GM08714 (cell line): ENCODE data around the gene HSD11B2.

Experiments used
- H3K4me3 ChIP-seq: fragments of 200-500 bp; sonication (Bioruptor generic); 2 replicates; pipeline ENCODE4 v1.5.1; 2014; ENCODE audit warnings: mild to moderate bottlenecking, low read length, inconsistent platforms
- ZNF274 ChIP-seq: IDR thresholded peaks from 2 replicates; pipeline ENCODE4 v1.6.1; 2012; ENCODE audit warnings: mild to moderate bottlenecking, low read depth, low read length

Gene HSD11B2

DNA sequence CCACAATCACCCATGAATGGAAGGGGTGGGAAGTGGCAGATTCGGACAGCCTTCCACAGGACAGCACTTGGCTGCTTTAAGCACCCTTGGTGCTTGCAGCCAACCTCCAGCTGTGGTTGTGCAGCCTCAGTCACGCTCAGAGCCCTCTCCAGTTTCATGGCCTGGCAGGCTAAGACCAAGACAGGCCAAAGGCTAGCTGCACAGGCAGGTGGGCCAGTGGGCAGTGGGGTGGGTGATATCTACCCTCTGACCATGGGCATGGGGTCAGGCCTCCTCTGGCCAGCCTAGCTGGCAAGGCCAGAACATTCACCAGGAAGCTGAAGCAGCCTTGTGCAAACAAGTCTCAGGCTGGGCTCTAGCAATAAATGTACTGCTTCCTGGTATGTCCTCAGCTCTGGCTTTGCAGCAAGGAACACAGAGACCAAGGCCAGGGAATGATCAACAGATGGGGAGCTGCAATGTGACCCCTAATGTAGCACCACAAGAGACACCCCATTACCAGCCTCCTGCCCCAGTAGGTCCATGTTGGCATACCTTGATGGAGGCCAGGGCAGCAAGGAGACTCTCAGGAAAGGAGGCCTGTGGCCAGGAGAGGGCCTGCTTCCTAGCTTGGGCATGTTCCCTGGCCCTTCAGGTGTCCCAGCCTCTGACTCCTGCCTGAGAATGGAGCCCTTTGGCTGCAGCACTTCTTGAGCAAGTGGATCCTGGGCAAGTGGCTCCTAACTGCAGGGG is 20.9 kb downstream of the HSD11B2 start:
- no peak overlapping the region for H3K4me3 ChIP-seq
- no peak for TF ChIP-seq ZNF274

DNA sequence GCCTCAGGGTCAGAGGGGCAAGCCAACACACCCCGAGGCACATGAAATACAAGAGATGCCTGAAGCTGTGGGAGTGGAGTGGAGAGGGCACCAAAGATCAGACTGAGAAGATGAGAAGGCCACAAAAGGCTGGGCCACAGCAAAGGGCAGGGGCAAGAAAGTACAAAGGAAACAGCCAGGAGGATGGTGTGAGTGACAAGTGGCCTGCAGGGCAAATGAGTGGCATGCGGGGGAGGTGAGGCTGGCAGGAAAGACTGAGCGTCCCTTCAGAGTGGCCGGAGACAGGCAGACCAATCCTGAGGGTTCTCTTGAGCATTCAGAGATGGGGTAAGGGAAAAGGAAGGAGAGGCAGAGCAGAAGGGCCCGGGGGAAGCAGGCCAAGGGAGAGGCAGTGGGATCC is 23.2 kb downstream of the HSD11B2 start:
- no peak overlapping the region for H3K4me3 ChIP-seq
- no peak for TF ChIP-seq ZNF274

DNA sequence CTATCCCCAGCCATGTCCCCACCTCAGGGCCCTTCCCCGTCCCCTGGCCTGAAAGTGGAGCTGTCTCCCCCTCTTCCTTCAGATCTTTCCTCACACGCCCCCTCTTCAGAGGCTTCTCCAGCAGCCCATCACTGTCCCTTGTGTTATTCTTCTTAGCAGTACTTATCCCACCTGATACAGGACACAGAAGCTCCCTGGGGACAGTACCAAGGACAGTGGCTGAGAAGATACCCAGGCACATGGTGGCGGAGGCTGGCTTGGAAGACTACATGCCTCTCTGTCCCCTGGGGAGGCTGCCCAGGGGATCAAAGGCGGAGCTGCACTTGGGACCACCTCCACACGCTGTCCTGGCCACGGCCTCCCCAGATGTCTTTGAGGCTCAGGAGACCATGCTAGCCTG is 23.9 kb downstream of the HSD11B2 start:
- TF ChIP-seq ZNF274: no peak
- no peak overlapping the region for H3K4me3 ChIP-seq

DNA sequence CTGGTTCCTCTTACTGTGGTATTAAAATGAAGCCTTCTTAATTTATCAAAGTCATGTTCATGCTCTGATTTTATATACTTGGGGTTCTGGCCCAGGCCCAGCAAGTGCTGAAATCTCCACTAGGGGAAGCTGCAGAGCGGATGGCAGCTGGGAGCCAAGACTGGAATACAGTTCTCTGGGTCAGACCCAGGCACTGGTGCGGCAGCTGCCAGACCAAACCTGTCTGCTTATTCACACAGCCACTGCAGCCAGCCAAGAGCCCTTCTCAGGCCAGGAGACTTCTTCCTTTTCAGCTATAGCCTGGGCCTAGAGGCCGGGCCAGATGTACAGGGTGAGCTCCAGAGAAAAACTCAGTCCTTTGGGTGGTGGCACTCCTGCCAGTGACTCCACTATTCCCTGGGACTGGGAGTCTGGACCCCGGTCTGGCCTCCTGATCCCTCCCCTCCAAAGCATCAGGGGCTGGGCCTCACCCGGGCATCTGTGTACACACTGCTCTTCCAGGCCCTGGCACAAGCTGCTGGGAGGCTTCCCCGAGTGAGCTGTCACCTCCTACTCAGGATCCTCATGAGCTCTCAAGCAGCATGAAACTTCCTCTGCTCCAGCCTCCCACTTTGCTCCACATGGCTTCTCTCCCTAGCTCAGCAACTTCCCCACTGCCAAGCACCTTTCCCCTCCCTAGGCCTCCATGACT is 25.6 kb downstream of the HSD11B2 start:
- no peak overlapping the region for H3K4me3 ChIP-seq
- TF ChIP-seq ZNF274: no peak

DNA sequence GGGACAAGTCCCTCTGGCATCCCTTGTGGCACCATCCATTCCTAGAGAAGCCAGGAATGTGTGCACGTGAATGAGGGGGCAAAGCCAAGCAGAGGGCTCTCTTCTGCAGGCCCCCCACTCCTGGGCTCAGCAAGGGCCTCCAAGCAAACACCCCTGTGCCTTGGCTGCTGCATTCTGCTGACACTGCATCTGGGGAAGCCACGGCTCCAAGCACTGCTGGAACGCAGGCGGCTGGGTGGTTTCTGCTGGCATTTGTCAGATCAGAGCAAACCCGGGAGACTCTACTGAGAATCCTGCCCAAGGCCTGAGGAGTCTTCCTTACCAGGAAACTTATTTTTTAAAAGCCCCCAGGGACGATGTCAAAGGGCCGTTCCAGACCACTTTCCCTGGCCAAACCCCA is 26.7 kb downstream of the HSD11B2 start:
- H3K4me3 ChIP-seq: no peak overlapping the region

DNA sequence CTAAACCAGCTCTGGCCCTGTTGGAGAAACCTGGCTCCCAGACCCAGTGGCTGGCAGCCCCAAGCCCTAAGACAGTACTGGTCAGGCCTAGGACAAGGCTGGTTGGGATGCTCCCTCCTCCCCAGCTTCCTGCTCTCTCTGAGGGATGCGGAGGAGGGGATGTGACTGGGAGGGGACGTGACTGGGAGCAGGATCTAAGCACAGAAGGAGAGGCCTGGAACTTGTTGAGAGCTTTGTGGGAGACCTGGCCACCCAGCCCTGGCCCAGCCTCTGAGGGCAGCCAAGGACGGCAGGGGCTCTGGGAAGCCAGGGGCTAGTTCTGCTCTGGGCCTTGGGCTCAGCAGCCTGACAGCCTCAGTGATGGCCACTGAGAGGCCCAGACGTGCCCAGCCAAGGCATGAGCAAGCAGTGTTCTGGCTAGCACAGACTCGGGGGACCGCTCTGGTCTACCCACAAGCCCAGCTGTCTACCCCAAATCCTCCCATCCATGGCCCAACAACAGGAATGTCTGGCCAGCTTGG is 27.3 kb downstream of the HSD11B2 start:
- no peak for TF ChIP-seq ZNF274
- no peak overlapping the region for H3K4me3 ChIP-seq

More for the DNA sequence above, 26.7 kb downstream of the HSD11B2 start:
- no peak for TF ChIP-seq ZNF274

DNA sequence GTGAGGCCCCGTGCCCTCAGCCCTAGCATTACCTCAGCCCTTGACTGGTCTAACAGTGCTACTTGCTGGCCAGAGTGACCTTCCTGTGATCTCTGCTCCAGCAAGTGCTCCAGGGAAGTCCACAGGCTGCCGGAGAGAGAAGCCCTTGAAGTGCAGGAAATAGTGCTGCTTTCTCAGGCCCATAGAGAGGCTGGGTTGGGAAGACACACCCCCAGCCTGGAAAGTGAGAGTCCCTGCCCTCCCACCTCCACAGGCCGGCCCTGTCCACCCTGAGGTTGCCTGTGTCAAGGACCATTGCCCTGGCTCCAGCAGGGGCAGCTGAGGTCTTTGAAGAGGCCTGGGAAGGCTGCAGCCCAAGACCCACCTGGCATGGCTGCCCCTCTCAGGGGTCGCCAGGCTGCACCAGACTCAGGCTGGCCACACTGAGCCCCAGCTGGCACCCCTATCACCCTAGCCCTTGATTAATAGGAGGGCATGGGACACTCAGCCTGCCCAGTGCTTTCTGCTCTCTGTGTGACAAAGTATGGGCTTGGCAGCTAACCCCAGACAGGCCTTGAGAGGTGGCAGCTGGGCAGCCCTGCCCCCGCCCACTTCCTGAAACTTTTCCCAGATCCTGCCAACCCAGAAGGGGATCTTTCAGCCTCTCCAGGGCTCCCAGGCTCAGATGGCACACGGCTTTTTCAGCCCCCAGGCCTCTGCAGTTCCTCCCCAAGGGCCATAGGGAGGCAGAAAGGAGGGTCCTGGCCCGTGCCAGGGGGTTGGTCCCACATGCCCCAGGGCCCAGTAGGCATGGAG is 28.3 kb downstream of the HSD11B2 start:
- no peak for TF ChIP-seq ZNF274
- H3K4me3 ChIP-seq: no peak overlapping the region

DNA sequence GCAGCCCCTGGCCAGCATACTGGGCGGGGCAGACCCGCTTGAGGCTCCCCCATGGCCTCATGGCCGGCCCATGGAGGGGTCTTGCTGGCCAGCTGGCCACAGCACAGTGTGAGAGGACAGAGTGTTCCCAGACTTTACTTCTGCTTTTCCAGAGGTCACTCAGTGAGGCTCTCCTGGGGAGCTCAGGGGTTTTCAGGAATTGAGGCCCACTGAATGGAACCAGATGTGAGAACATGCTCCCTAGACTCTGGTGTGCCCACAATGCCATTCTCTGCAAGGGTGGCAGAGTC is 28.9 kb downstream of the HSD11B2 start:
- no peak overlapping the region for H3K4me3 ChIP-seq
- no peak for TF ChIP-seq ZNF274

DNA sequence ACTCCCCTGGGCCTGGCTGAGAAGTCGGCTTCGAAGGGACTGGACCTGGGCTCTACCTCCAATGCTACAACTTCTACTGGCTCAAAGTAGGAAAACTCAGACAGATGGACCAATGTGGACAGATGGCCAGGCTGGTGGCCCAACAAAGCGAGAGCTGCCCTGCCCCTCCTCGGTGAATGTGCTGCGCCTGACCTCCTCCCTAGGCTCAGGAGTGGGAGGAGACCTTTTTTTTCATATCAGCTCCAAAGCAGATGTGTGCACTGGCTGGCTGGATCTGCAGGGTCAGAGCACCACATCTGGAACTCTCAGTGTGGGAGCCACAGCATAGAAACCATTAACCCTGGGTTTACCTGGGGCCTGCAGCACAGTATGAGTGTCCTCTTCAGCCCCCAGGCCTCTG is 29.2 kb downstream of the HSD11B2 start:
- no peak overlapping the region for H3K4me3 ChIP-seq
- no peak for TF ChIP-seq ZNF274

DNA sequence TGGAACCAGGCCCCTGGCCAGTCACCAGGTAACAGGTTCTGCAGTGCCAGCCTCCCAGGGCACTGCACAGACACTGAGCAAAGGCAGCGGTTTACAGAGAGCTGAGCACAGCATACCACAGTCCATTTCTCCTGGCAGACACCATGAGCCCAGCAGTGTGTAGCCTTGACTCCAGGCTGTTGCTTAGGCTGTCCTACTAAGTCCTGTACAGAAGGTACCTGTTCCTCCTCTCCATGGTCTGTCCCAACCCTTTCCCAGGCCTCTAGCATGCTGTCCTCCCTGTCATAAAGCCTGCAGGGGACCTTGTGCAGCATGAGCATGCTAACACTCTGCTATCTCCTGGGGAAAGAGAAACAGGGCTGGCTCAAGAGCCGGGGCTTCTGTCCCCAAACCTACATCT is 30.0 kb downstream of the HSD11B2 start:
- no peak for TF ChIP-seq ZNF274
- H3K4me3 ChIP-seq: no peak overlapping the region

DNA sequence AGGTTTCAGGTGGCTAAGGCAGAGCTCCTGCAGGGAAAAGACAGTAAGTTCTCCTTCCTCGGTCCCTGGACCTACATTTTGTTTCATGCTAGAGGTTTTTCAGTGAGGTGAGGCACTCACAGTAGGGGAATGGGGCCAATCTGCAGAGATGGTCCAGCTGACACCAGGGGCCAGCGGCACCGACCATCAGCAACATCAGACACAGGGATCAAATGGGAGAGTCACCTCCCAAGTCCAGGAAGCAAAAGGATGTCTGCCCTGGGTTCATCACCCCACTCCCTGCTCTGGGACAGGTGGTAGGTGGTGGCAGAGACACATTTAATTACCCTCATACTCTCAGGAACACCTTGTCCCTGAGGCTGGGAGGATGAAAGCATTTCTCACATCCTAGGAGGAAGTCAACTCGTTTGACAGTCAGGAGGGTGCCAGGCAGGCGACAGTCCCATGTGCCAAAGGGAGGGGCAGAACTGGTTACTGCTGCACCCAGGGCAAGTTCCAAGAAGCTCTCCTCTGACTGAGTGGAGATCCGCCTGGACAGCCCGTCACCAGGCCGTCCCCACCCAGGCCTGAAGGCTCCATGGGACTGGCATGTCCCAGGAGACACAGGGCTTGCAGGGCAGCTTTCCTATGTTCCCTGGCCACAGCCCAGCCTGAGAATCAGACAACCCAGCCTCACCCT is 30.8 kb downstream of the HSD11B2 start:
- H3K4me3 ChIP-seq: no peak overlapping the region
- no peak for TF ChIP-seq ZNF274

DNA sequence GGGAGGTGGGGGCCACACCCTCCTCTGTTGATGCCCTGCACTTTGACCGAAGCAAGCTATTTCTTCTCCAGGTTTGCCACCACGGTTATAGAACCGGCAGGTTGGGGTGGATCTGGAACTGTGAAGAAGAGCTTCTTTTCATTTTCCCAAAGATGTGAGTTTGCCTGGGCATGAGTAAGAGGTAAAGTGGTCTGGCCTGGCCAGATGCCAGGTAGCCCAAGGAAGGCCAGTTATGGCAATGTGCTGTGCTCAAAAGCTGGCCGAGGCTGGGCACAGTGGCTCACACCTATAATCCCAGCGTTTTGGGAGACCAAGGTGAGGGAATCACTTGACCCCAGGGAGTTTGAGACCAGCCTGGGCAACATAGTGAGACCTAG is 31.3 kb downstream of the HSD11B2 start:
- no peak overlapping the region for H3K4me3 ChIP-seq
- TF ChIP-seq ZNF274: no peak

DNA sequence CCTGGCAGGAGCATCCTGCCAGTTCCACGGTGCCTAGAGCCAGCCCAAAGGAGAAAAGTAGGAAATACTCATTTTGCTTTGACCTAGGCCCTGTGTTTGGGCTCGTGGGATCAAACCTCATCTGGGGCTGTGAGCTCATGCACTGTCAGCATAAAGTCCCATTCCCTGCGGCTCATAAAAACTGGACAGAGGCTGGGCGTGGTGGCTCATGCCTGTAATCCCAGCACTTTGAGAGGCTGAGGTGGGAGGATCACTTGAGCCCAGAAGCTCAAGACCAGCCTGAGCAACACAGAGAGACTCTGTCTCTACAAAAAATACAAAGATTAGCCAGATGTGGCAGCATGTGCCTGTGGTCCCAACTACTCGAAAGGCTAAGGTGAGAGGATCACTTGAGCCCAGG is 32.1 kb downstream of the HSD11B2 start:
- no peak for TF ChIP-seq ZNF274
- no peak overlapping the region for H3K4me3 ChIP-seq

DNA sequence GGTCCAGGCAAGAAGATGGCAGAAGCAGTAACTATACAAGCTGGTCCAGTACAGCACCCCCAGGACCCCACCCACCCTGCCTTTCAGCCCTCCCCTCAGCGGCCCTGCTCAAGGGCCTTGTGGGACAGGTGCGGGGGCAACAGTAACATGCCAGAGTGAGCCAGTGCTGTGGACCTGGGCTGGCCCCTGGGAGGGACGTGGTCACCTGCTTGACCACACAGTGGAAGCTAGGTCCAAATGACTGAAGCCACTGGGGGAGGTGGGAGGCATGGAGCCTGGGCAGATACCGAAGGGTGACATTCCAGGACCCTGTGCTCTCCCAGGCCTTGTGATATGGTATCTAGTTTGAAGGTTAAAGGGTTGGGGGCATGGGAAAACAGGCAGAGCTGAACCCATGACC is 32.8 kb downstream of the HSD11B2 start:
- TF ChIP-seq ZNF274: no peak
- no peak overlapping the region for H3K4me3 ChIP-seq
